ENCODE results near the gene PLCH1.

DNA sequence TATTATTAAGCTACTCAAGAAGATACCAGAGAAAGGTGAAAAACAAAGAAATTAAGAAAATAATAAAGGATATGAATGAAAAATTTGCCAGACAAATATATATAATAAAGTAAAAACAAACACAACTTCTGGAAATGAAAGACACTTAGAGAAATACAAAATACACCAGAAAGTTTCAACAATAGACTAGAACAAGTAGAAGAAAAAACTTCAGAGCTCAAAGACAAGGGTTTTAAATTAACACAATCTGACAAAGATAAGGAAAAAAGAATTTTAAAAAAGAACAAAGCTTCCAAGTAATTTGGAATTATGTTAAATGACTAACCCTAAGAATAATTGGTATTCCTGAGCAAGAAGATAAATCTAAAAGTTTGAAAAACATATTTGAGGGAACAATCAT, 135.3 kb downstream of the PLCH1 start:
- TF ChIP-seq POLR2AphosphoS5 (IDR thresholded peaks at IDR 0.05; ENCODE audit: control insufficient read depth, insufficient read depth, low read depth, low read length): no peak
- TF ChIP-seq ZNF133 (CRISPR knock-in tag; IDR thresholded peaks at IDR 0.05): no peak
- no peak for TF ChIP-seq ZNF699 (CRISPR knock-in tag; IDR thresholded peaks at IDR 0.05; ENCODE audit: insufficient replicate concordance)
- no peak for TF ChIP-seq EHMT2 (IDR thresholded peaks at IDR 0.05)
- no peak for TF ChIP-seq NRF1 (conservative IDR thresholded peaks at IDR 0.05 in 1 of 2, IDR thresholded peaks at IDR 0.05 in 1 of 2)

Measured in K562 (cell line).